Choroid plexus epithelial cell (primary cell): ENCODE results near the gene CCDC40.

Source experiments
- DNase-seq: peaks from one replicate; pipeline ENCODE4 v3.0.0-alpha.2; 2010; ENCODE audit warnings: low read depth
- H3K4me3 ChIP-seq: 2 replicates; pipeline ENCODE4 v1.5.1; 2011; ENCODE audit warnings: low read depth, mild to moderate bottlenecking, control low read depth, low read length, moderate library complexity
- TF ChIP-seq, protein P1 (sequence below): conservative IDR thresholded peaks from 2 replicates; pipeline ENCODE4 v1.5.1; 2011; ENCODE audit warnings: low read depth, mild to moderate bottlenecking, control low read depth, inconsistent platforms, low read length, moderate library complexity

CCDC40 gene

DNA sequence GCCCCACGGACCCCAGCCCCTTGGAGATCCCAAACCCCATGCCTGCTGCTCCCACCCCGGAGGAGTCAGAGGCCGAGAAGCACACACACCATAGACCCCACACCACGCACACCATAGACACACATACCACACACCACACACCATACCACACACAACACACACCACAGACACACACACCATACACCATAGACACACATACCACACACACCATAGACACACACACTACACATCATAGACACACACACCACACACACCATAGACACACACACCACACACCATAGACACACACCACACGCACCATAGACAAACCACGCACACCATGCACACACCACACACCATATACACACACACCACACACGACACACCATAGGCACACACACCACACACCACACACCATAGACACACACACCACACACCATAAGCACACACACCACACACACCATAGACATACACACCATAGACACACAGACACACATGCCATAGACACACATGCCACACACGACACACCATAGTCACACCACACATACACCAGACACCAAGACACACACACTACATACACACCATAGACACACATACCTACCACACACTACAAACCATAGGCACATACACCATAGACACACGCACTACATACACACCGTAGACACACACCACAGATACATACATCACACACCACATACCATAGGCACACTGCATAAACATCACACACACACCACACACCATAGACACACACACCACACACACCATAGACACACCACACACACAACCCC lies 12.1 kb upstream of the CCDC40 start:
- TF ChIP-seq, protein P1, sequence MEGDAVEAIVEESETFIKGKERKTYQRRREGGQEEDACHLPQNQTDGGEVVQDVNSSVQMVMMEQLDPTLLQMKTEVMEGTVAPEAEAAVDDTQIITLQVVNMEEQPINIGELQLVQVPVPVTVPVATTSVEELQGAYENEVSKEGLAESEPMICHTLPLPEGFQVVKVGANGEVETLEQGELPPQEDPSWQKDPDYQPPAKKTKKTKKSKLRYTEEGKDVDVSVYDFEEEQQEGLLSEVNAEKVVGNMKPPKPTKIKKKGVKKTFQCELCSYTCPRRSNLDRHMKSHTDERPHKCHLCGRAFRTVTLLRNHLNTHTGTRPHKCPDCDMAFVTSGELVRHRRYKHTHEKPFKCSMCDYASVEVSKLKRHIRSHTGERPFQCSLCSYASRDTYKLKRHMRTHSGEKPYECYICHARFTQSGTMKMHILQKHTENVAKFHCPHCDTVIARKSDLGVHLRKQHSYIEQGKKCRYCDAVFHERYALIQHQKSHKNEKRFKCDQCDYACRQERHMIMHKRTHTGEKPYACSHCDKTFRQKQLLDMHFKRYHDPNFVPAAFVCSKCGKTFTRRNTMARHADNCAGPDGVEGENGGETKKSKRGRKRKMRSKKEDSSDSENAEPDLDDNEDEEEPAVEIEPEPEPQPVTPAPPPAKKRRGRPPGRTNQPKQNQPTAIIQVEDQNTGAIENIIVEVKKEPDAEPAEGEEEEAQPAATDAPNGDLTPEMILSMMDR, result no peak
- no peak for DNase-seq
- no peak overlapping the region for H3K4me3 ChIP-seq

DNA sequence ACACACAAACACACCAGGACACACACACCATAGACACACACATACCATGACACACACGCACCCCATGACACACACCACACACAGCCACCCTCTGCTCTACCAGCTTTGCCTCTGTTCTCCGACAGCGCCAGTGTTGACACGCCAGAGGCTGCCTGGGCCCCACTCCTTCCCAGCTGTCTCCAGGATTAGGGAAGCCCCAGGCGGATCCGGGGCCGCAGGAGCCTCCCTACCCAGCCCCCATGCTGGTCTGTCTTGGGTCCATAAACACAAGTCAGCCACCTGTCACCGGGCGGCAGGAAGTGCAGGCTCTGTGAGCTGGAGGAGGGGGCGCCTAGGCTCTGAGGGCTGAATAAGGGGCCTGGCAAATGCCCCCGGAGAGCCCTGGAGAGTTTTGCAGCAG lies 11.3 kb upstream of the CCDC40 start:
- TF ChIP-seq, protein P1, result no peak
- no peak for DNase-seq

GRCh38 chr17:80025796-80026195 lies 10.6 kb upstream of the CCDC40 start:
- TF ChIP-seq, protein P1, result no peak

More for the DNA sequence above, 11.3 kb upstream of the CCDC40 start:
- no peak overlapping the region for H3K4me3 ChIP-seq

DNA sequence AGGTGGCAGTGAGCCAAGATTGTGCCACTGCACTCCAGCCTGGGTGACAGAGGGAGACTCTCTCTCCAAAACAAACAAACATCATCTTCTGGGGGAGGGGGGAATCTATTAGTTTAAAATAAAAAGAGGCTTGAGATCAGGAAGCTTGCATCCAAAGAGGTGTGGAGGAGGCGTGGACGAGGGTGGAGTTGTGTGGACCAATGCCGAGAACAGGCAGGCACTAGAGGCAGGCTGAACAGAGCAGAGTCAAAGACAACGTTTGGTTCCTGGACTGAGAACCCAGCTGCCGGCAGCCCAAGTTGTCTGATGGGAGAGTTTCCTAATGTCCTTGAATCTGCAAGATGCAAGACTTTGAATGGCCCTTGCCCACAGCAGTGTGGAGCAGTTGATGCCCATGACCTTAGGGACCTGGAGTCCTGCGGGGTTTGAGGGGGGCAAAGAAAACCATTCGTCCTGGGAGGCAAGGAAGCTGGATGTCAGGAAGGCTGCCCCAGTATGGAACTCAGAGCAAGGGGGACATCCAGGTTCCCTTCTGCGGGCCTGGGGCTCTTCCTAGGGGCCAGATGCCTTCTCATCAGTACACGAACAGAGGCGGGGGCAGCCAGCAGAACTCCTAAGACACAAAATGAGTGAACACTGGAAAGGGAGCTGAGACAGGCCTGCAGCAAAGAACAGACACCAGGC lies 9.9 kb upstream of the CCDC40 start:
- no peak overlapping the region for H3K4me3 ChIP-seq
- DNase-seq, result no peak
- TF ChIP-seq, protein P1, result no peak

More at GRCh38 chr17:80025796-80026195, 10.6 kb upstream of the CCDC40 start:
- H3K4me3 ChIP-seq, result no peak overlapping the region
- DNase-seq, result peak; percentile 34

DNA sequence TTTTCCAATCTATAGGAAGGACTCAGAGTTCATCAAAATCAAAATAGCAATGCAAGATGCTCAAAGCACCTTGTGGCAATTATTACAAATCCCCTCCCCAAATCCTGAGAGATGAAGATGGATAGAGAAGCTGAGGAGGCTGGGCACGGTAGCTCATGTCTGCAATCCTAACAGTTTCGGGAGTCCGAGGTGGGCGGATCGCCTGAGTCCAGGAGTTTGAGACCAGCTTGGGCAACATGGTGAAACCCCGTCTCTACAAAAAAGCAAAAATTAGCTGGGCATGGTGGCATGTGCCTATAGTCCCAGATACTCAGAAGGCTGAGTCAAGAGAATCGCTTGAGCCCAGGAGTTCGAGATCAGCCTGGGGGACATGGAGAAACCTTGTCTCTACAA lies 9.4 kb upstream of the CCDC40 start:
- TF ChIP-seq, protein P1, result no peak
- no peak for DNase-seq
- no peak overlapping the region for H3K4me3 ChIP-seq

DNA sequence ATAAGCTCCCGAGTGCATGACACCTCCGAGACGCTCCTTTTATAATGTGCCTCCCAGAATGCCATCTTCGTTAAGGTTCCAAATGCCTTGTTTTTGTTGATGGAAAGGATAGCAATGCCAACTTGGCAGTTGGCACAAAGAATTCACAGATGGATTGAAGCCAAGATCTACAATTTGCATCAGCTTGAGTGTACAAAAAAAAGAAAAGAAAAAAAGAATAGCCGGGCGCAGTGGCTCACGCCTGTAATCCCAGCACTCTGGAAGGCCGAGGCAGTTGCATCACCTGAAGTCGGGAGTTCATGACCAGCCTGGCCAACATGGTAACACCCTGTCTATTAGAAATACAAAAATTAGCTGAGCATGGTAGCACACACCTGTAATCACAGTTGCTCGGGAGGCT lies 8.4 kb upstream of the CCDC40 start:
- H3K4me3 ChIP-seq, result no peak overlapping the region
- TF ChIP-seq, protein P1, result no peak
- DNase-seq, result no peak
